Activated B cell treated with CpG ODN at 0.5 μM for 24 hours (primary cell): ENCODE measurements around the gene ZSWIM9. TPM values are rescaled to one million over a fixed set of nuclear protein-coding genes. Genes with fewer than 3 reads are reported as not detected.

Experiments used
- ATAC-seq: fragments of 200-7000 bp; cut with Tn5 transposase; one replicate; pipeline ENCODE4 v1.10.0; 2021; ENCODE audit warnings: low read depth, mild to moderate bottlenecking, moderate library complexity
- CTCF ChIA-PET: fragments of 350-600 bp; sonication (Branson Sonifier 250); formaldehyde crosslinking; loops from one replicate; lab custom pipeline; 2021; ENCODE audit warnings: antibody characterized with exemption; lab: Charles Lee
- POLR2A ChIA-PET: fragments of 350-600 bp; sonication (Branson Sonifier 250); formaldehyde crosslinking; loops from one replicate; lab custom pipeline; 2021; ENCODE audit warnings: antibody characterized with exemption; lab: Charles Lee
- DNase-seq: peaks from one replicate; pipeline ENCODE4 v3.0.0; 2022
- H3K27ac Mint-ChIP-seq: one replicate; pipeline ENCODE4 v1.8.0; 2020; ENCODE audit warnings: mixed read lengths
- H3K27me3 Mint-ChIP-seq: one replicate; pipeline ENCODE4 v1.8.0; 2021; ENCODE audit warnings: mixed read lengths
- H3K36me3 Mint-ChIP-seq: one replicate; pipeline ENCODE4 v1.8.0; 2021; ENCODE audit warnings: low read depth, mixed read lengths
- H3K4me1 Mint-ChIP-seq: one replicate; pipeline ENCODE4 v1.8.0; 2021; ENCODE audit warnings: mixed read lengths
- H3K4me3 Mint-ChIP-seq: one replicate; pipeline ENCODE4 v1.8.0; 2020; ENCODE audit warnings: mild to moderate bottlenecking, mixed read lengths
- H3K9me3 Mint-ChIP-seq: one replicate; pipeline ENCODE4 v1.8.0; 2020; ENCODE audit warnings: mixed read lengths
- intact Hi-C: fragments of 100-400 bp; cut with micrococcal nuclease; formaldehyde crosslinking; loops from one replicate; pipeline ENCODE4 v1.15.1; 2024
- total RNA-seq: library from RNA; stranded (reverse); gene quantifications from 2 replicates; pipeline ENCODE4 v1.2.3, GENCODE V29; 2022
- TF ChIP-seq, protein P1 (sequence below): fragments of 200-600 bp; IDR thresholded peaks from one replicate; pipeline ENCODE4 v1.8.0; 2022; ENCODE audit warnings: antibody characterized with exemption, mild to moderate bottlenecking

The ZSWIM9 gene
- total RNA-seq, 1 donor from 2014 or later, result 8.6 TPM

GRCh38 chr19:48246101-48246500, 75.6 kb downstream of the ZSWIM9 start:
- H3K9me3 Mint-ChIP-seq, result no peaks in the 10 kb centered on the region
- H3K4me1 Mint-ChIP-seq, result peaks cover 58% of the 10 kb centered on the region
- H3K4me3 Mint-ChIP-seq, result no peak overlapping the region
- H3K27ac Mint-ChIP-seq, result no peak overlapping the region
- ChIA-PET POLR2A (interaction anchor here (0.8 to 2.3 kb wide), 2 partner anchors 10 to 76 kb away, joined by 9 read pairs; partner anchors contain the start of gene CARD8), CTCF (interaction anchor here (1.0 kb wide), 1 partner anchor 10 kb away, joined by 3 read pairs; no protein-coding TSS in a partner anchor)
- TF ChIP-seq, protein P1, sequence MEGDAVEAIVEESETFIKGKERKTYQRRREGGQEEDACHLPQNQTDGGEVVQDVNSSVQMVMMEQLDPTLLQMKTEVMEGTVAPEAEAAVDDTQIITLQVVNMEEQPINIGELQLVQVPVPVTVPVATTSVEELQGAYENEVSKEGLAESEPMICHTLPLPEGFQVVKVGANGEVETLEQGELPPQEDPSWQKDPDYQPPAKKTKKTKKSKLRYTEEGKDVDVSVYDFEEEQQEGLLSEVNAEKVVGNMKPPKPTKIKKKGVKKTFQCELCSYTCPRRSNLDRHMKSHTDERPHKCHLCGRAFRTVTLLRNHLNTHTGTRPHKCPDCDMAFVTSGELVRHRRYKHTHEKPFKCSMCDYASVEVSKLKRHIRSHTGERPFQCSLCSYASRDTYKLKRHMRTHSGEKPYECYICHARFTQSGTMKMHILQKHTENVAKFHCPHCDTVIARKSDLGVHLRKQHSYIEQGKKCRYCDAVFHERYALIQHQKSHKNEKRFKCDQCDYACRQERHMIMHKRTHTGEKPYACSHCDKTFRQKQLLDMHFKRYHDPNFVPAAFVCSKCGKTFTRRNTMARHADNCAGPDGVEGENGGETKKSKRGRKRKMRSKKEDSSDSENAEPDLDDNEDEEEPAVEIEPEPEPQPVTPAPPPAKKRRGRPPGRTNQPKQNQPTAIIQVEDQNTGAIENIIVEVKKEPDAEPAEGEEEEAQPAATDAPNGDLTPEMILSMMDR, result no peak
- DNase-seq (no peak), ATAC-seq (no peak)
- intact Hi-C loops, result no loop called here
- no peaks in the 10 kb centered on the region for H3K27me3 Mint-ChIP-seq
- H3K36me3 Mint-ChIP-seq, result peaks cover 50% of the 10 kb centered on the region

DNA sequence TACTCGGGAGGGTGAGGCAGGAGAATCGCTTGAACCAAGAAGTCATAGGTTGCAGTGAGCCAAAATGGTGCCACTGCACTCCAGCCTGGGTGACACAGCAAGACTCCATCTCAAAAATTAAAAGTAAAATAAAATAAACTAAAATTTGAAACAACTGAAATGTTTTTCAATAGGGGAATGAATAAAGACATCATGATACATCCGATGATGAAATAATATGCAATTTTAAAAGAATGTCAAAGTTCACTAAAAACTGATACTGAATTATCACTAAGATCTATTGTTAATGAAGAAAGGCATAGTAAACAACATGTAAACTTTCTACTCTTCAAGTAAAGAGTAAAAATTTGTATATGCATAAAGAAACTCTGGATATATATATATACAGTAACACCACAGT, 76.7 kb downstream of the ZSWIM9 start:
- Mint-ChIP-seq H3K4me1 (peaks cover 56% of the 10 kb centered on the region), H3K27ac (no peak overlapping the region), H3K27me3 (no peaks in the 10 kb centered on the region), H3K4me3 (no peak overlapping the region), H3K9me3 (no peaks in the 10 kb centered on the region), H3K36me3 (peaks cover 44% of the 10 kb centered on the region)
- no peak for DNase-seq
- ChIA-PET POLR2A (interaction anchor here (0.7 kb wide), 1 partner anchor 78 kb away, joined by 3 read pairs; the partner anchor contains the start of gene EMP3), CTCF (no interaction called here)
- TF ChIP-seq, protein P1, result no peak
- intact Hi-C loops, result no loop called here
- no peak for ATAC-seq

Other genes starting within 250 kb of the ZSWIM9 start
- not detected in 2 replicates for gene BSPH1, start 178.5 kb upstream of the ZSWIM9 start, total RNA-seq
- not detected in 2 replicates for gene ELSPBP1, start 176.0 kb upstream of the ZSWIM9 start, total RNA-seq
- gene CABP5, start 126.6 kb upstream of the ZSWIM9 start, total RNA-seq, result not detected in 2 replicates
- 14.9 and 16.6 TPM in 2 replicates for gene PLA2G4C, start 59.9 kb upstream of the ZSWIM9 start, total RNA-seq
- gene LIG1, start 336 bp upstream of the ZSWIM9 start, total RNA-seq, result 41.8 and 42.9 TPM in 2 replicates
- gene CARD8, start 85.2 kb downstream of the ZSWIM9 start, total RNA-seq, result 103 and 109 TPM in 2 replicates
- gene ZNF114, start 99.4 kb downstream of the ZSWIM9 start, total RNA-seq, result 1.5 and 1.6 TPM in 2 replicates
- 309 and 320 TPM in 2 replicates for gene EMP3, start 154.9 kb downstream of the ZSWIM9 start, total RNA-seq
- gene TMEM143, start 193.3 kb downstream of the ZSWIM9 start, total RNA-seq, result 10.2 and 10.5 TPM in 2 replicates
- gene SYNGR4, start 193.7 kb downstream of the ZSWIM9 start, total RNA-seq, result not detected in 2 replicates
- gene KDELR1, start 220.9 kb downstream of the ZSWIM9 start, total RNA-seq, result 50.8 and 51.9 TPM in 2 replicates
- gene GRIN2D, start 223.0 kb downstream of the ZSWIM9 start, total RNA-seq, result 0.93 and 1.2 TPM in 2 replicates